ENCODE data around the gene ACOX3.

The ACOX3 gene

GRCh38 chr4:8443801-8444200 lies 3.3 kb upstream of the ACOX3 start:
- peaks cover 10% of the 10 kb centered on the region for H3K4me1 ChIP-seq (ENCODE audit: control insufficient read depth, insufficient read depth, low read length)
- peaks cover 8% of the 10 kb centered on the region; the same call in 1 of the 2 replicates for H3K9me3 ChIP-seq (ENCODE audit: control insufficient read depth, insufficient read depth, low read depth, low read length)
- peaks cover 20% of the 10 kb centered on the region for H3K36me3 ChIP-seq (ENCODE audit: control insufficient read depth, insufficient read depth, low read length)
- H3K4me3 ChIP-seq (ENCODE audit: low read depth, low read length) = no peak overlapping the region
- H3K9ac ChIP-seq (ENCODE audit: low read length) = no peak overlapping the region
- H3K27ac ChIP-seq (ENCODE audit: low read depth, low read length) = no peak overlapping the region
- no peaks in the 10 kb centered on the region for H3K27me3 ChIP-seq (ENCODE audit: control insufficient read depth, insufficient read depth, low read length)

GRCh38 chr4:8442596-8443358 lies 2.3 kb upstream of the ACOX3 start:
- Histone ChIP-seq H3K27me3 (ENCODE audit: control insufficient read depth, insufficient read depth, low read length) (no peaks in the 10 kb centered on the region), H3K4me1 (ENCODE audit: control insufficient read depth, insufficient read depth, low read length) (peaks cover 10% of the 10 kb centered on the region), H3K27ac (ENCODE audit: low read depth, low read length) (no peak overlapping the region), H3K4me3 (ENCODE audit: low read depth, low read length) (peak overlapping the region; percentile 70; the same call in 1 of the 2 replicates), H3K9ac (ENCODE audit: low read length) (no peak overlapping the region), H3K9me3 (ENCODE audit: control insufficient read depth, insufficient read depth, low read depth, low read length) (peaks cover 11% of the 10 kb centered on the region; the same call in 1 of the 2 replicates), H3K36me3 (ENCODE audit: control insufficient read depth, insufficient read depth, low read length) (peaks cover 11% of the 10 kb centered on the region)

- Histone ChIP-seq H3K4me3 (ENCODE audit: low read depth, low read length) (peak overlapping the region; percentile 70), H3K27ac (ENCODE audit: low read depth, low read length) (no peak overlapping the region), H3K27me3 (ENCODE audit: control insufficient read depth, insufficient read depth, low read length) (no peaks in the 10 kb centered on the region), H3K9ac (ENCODE audit: low read length) (peak overlapping the region; percentile 71), H3K36me3 (ENCODE audit: control insufficient read depth, insufficient read depth, low read length) (peaks cover 4% of the 10 kb centered on the region), H3K9me3 (ENCODE audit: control insufficient read depth, insufficient read depth, low read depth, low read length) (peaks cover 11% of the 10 kb centered on the region; the same call in 1 of the 2 replicates), H3K4me1 (ENCODE audit: control insufficient read depth, insufficient read depth, low read length) (peaks cover 10% of the 10 kb centered on the region)
Measured at GRCh38 chr4:8441499-8442091, 1.1 kb upstream of the ACOX3 start.

GRCh38 chr4:8439914-8440491 lies 520 bp downstream of the ACOX3 start:
- no peaks in the 10 kb centered on the region for H3K27me3 ChIP-seq (ENCODE audit: control insufficient read depth, insufficient read depth, low read length)
- H3K4me1 ChIP-seq (ENCODE audit: control insufficient read depth, insufficient read depth, low read length) = peaks cover 10% of the 10 kb centered on the region
- peak overlapping the region; percentile 75 for H3K9ac ChIP-seq (ENCODE audit: low read length)
- peak overlapping the region; percentile 70 for H3K4me3 ChIP-seq (ENCODE audit: low read depth, low read length)
- H3K27ac ChIP-seq (ENCODE audit: low read depth, low read length) = 0 out of 2 replicates have a peak overlapping the region, but pooled peaks have one; percentile 11
- H3K36me3 ChIP-seq (ENCODE audit: control insufficient read depth, insufficient read depth, low read length) = no peaks in the 10 kb centered on the region
- peaks cover 11% of the 10 kb centered on the region; the same call in 1 of the 2 replicates for H3K9me3 ChIP-seq (ENCODE audit: control insufficient read depth, insufficient read depth, low read depth, low read length)

- Histone ChIP-seq H3K27me3 (ENCODE audit: control insufficient read depth, insufficient read depth, low read length) (no peaks in the 10 kb centered on the region), H3K27ac (ENCODE audit: low read depth, low read length) (no peak overlapping the region), H3K9ac (ENCODE audit: low read length) (no peak overlapping the region), H3K4me3 (ENCODE audit: low read depth, low read length) (no peak overlapping the region), H3K36me3 (ENCODE audit: control insufficient read depth, insufficient read depth, low read length) (no peaks in the 10 kb centered on the region), H3K4me1 (ENCODE audit: control insufficient read depth, insufficient read depth, low read length) (peaks cover 10% of the 10 kb centered on the region), H3K9me3 (ENCODE audit: control insufficient read depth, insufficient read depth, low read depth, low read length) (peaks cover 11% of the 10 kb centered on the region; the same call in 1 of the 2 replicates)
Measured at GRCh38 chr4:8439168-8439567, 1.4 kb downstream of the ACOX3 start.

GRCh38 chr4:8438743-8439142 lies 1.8 kb downstream of the ACOX3 start:
- Histone ChIP-seq H3K27ac (ENCODE audit: low read depth, low read length) (no peak overlapping the region), H3K4me3 (ENCODE audit: low read depth, low read length) (no peak overlapping the region), H3K27me3 (ENCODE audit: control insufficient read depth, insufficient read depth, low read length) (no peaks in the 10 kb centered on the region), H3K4me1 (ENCODE audit: control insufficient read depth, insufficient read depth, low read length) (peaks cover 10% of the 10 kb centered on the region), H3K36me3 (ENCODE audit: control insufficient read depth, insufficient read depth, low read length) (no peaks in the 10 kb centered on the region), H3K9ac (ENCODE audit: low read length) (no peak overlapping the region), H3K9me3 (ENCODE audit: control insufficient read depth, insufficient read depth, low read depth, low read length) (peaks cover 11% of the 10 kb centered on the region; the same call in 1 of the 2 replicates)

- peaks cover 11% of the 10 kb centered on the region; the same call in 1 of the 2 replicates for H3K9me3 ChIP-seq (ENCODE audit: control insufficient read depth, insufficient read depth, low read depth, low read length)
- no peak overlapping the region for H3K9ac ChIP-seq (ENCODE audit: low read length)
- H3K27ac ChIP-seq (ENCODE audit: low read depth, low read length) = no peak overlapping the region
- no peaks in the 10 kb centered on the region for H3K36me3 ChIP-seq (ENCODE audit: control insufficient read depth, insufficient read depth, low read length)
- H3K4me1 ChIP-seq (ENCODE audit: control insufficient read depth, insufficient read depth, low read length) = peaks cover 10% of the 10 kb centered on the region; the same call in 1 of the 2 replicates
- no peak overlapping the region for H3K4me3 ChIP-seq (ENCODE audit: low read depth, low read length)
- no peaks in the 10 kb centered on the region for H3K27me3 ChIP-seq (ENCODE audit: control insufficient read depth, insufficient read depth, low read length)
Measured at GRCh38 chr4:8437281-8437680, 3.2 kb downstream of the ACOX3 start.

- no peak overlapping the region for H3K9ac ChIP-seq (ENCODE audit: low read length)
- no peak overlapping the region for H3K4me3 ChIP-seq (ENCODE audit: low read depth, low read length)
- H3K36me3 ChIP-seq (ENCODE audit: control insufficient read depth, insufficient read depth, low read length) = no peaks in the 10 kb centered on the region
- H3K4me1 ChIP-seq (ENCODE audit: control insufficient read depth, insufficient read depth, low read length) = no peaks in the 10 kb centered on the region
- H3K9me3 ChIP-seq (ENCODE audit: control insufficient read depth, insufficient read depth, low read depth, low read length) = peaks cover 11% of the 10 kb centered on the region; the same call in 1 of the 2 replicates
- no peaks in the 10 kb centered on the region for H3K27me3 ChIP-seq (ENCODE audit: control insufficient read depth, insufficient read depth, low read length)
- no peak overlapping the region for H3K27ac ChIP-seq (ENCODE audit: low read depth, low read length)
Measured at GRCh38 chr4:8435656-8436121, 4.8 kb downstream of the ACOX3 start.

- H3K4me3 ChIP-seq (ENCODE audit: low read depth, low read length) = no peak overlapping the region
- H3K36me3 ChIP-seq (ENCODE audit: control insufficient read depth, insufficient read depth, low read length) = no peaks in the 10 kb centered on the region
- H3K4me1 ChIP-seq (ENCODE audit: control insufficient read depth, insufficient read depth, low read length) = no peaks in the 10 kb centered on the region
- no peak overlapping the region for H3K27ac ChIP-seq (ENCODE audit: low read depth, low read length)
- no peak overlapping the region for H3K9ac ChIP-seq (ENCODE audit: low read length)
- peaks cover 8% of the 10 kb centered on the region; the same call in 1 of the 2 replicates for H3K9me3 ChIP-seq (ENCODE audit: control insufficient read depth, insufficient read depth, low read depth, low read length)
- no peaks in the 10 kb centered on the region for H3K27me3 ChIP-seq (ENCODE audit: control insufficient read depth, insufficient read depth, low read length)
Measured at GRCh38 chr4:8434251-8435073, 6.1 kb downstream of the ACOX3 start.

GRCh38 chr4:8433136-8433535 lies 7.4 kb downstream of the ACOX3 start:
- peaks cover 4% of the 10 kb centered on the region; the same call in 1 of the 2 replicates for H3K4me1 ChIP-seq (ENCODE audit: control insufficient read depth, insufficient read depth, low read length)
- H3K9ac ChIP-seq (ENCODE audit: low read length) = no peak overlapping the region
- no peak overlapping the region for H3K27ac ChIP-seq (ENCODE audit: low read depth, low read length)
- no peaks in the 10 kb centered on the region for H3K27me3 ChIP-seq (ENCODE audit: control insufficient read depth, insufficient read depth, low read length)
- no peak overlapping the region for H3K4me3 ChIP-seq (ENCODE audit: low read depth, low read length)
- no peaks in the 10 kb centered on the region for H3K9me3 ChIP-seq (ENCODE audit: control insufficient read depth, insufficient read depth, low read depth, low read length)
- H3K36me3 ChIP-seq (ENCODE audit: control insufficient read depth, insufficient read depth, low read length) = no peaks in the 10 kb centered on the region

Measured in HUES6 (cell line).